Activated T-cell treated with anti-CD3 and anti-CD28 coated beads, Interleukin-2, amount 50 U/mL, for 4 hours (primary cell): Measurements from ENCODE around the gene SRPRB. TPM values are rescaled to one million over a fixed set of nuclear protein-coding genes. Genes with fewer than 3 reads are reported as not detected.

Experiments used
- ATAC-seq, 2 donors: fragments of 200-7000 bp; cut with Tn5 transposase; one replicate each; pipeline ENCODE4 v1.10.0; 2021
- DNase-seq: peaks from one replicate; pipeline ENCODE4 v3.0.0-alpha.2; 2020
- H3K27me3 Mint-ChIP-seq: one replicate; pipeline ENCODE4 v1.8.0; 2021; ENCODE audit warnings: low read depth, mixed read lengths
- H3K36me3 Mint-ChIP-seq: one replicate; pipeline ENCODE4 v1.8.0; 2022; ENCODE audit warnings: mixed read lengths; ENCODE audit not compliant: insufficient read depth
- H3K4me1 Mint-ChIP-seq: one replicate; pipeline ENCODE4 v1.8.0; 2021; ENCODE audit warnings: low read depth, mixed read lengths
- H3K4me3 Mint-ChIP-seq: one replicate; pipeline ENCODE4 v1.8.0; 2021; ENCODE audit warnings: mild to moderate bottlenecking, moderate library complexity, mixed read lengths
- H3K9me3 Mint-ChIP-seq: one replicate; pipeline ENCODE4 v1.8.0; 2021; ENCODE audit warnings: mixed read lengths
- total RNA-seq, 3 donors: library from RNA; stranded (reverse); gene quantifications; one replicate each; pipeline ENCODE4 v1.2.1, GENCODE V29; 2021

The SRPRB gene
- total RNA-seq, 3 donors from 2014 or later = 156 to 169 (median 166) TPM

DNA sequence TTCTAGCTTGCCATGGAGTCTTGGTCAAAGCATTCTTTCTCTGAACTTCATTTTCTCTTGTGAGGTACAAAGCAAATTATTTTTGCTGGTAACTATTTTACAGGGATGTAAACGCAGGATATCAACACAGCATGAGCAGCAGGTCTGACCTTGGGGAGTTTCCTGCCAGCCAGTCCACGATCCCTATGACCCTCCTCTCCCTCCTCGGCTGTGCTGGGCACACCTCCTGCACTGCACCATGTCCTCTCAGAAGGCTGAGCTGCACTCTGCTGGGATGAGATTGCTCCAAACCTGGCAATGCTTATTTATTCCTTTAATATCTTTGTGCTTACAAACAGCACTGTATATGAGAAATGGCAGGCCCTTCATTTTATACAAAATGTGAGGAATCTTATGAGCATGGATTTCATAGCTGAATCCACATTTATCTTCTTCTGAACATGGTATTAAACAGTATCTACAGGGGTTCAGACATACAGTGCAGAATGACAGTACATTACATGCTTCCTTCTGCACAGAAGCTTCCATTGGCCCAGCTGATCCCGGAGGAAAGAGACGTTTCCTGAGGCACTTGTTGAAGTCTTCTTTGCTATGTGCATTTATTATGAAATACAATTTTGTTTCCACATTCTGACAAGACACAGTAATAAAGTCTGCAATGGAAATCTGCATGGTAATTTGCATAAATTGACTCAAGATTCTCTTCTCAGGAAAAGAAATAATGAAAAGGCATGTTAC, 48.8 kb downstream of the SRPRB start:
- Mint-ChIP-seq H3K27me3 (no peaks in the 10 kb centered on the region), H3K9me3 (no peaks in the 10 kb centered on the region), H3K4me3 (no peak overlapping the region), H3K36me3 (no peaks in the 10 kb centered on the region), H3K4me1 (peaks cover 2% of the 10 kb centered on the region)
- no peak for ATAC-seq
- no peak for DNase-seq

DNA sequence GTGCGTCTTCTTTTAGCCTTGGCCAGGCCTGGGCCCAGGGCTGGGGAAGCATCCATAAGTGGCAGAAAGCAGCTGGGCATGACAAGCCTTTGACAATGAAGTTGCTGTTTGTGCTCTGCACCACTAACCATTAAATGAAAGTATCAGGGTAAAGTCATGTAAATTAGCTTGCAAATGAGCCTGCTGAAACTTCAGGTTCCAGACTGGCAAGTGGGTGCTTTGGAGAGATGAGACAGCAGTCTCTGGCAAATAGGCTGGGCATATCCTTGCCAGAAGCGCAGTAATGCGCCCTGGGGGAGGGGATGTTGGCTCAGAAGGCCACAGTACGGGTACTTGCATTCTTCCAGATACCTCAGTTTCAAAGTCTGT, 49.4 kb downstream of the SRPRB start:
- H3K9me3 Mint-ChIP-seq = no peaks in the 10 kb centered on the region

DNA sequence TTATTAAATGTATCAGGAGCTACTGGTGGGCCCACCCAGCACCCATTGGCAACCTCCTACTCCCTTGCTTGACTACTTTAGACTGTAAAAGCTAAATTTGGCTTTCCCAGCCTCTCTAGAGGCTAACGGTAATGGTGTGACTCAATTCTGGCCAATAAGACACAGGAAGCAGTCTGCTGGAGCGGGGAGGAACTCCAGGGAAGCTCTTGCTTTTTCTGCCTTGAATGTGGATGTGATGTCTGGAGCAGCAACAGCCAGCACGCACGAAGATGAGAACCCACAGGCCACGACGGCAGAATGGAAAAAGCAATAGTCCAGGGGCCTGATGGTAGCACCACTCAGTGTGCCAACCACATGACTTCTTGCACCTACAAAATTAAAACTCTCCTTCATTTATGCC, 50.2 kb downstream of the SRPRB start:
- DNase-seq (no peak), ATAC-seq (no peak)
- peaks cover 2% of the 10 kb centered on the region for H3K4me1 Mint-ChIP-seq
- H3K36me3 Mint-ChIP-seq = no peaks in the 10 kb centered on the region
- H3K27me3 Mint-ChIP-seq = no peaks in the 10 kb centered on the region
- no peak overlapping the region for H3K4me3 Mint-ChIP-seq
- no peaks in the 10 kb centered on the region for H3K9me3 Mint-ChIP-seq

More for the DNA sequence above, 49.4 kb downstream of the SRPRB start:
- H3K27me3 Mint-ChIP-seq = no peaks in the 10 kb centered on the region
- H3K4me1 Mint-ChIP-seq = peaks cover 2% of the 10 kb centered on the region
- H3K4me3 Mint-ChIP-seq = no peak overlapping the region
- ATAC-seq (no peak), DNase-seq (no peak)
- no peaks in the 10 kb centered on the region for H3K36me3 Mint-ChIP-seq

DNA sequence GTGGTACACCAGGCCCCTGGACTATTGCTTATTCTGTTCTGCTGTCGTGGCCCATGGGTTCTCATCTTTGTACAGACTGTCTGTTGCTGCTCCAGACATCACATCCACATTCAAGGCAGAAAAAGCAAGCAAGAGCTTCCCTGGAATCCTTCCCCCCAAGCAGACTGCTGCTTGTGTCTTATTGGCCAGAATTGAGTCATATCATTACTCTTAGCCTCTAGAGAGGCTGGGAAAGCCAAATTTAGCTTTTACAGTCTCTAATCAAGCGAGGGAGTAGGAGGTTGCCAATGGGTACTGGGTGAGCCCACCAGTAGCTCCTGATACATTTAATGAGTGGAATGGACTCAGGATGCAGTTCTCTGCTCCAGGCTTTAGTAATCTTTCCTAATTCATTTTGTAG, 50.7 kb downstream of the SRPRB start:
- no peaks in the 10 kb centered on the region for H3K36me3 Mint-ChIP-seq
- no peaks in the 10 kb centered on the region for H3K27me3 Mint-ChIP-seq
- H3K4me3 Mint-ChIP-seq = no peak overlapping the region
- no peak for ATAC-seq
- no peak for DNase-seq
- no peaks in the 10 kb centered on the region for H3K9me3 Mint-ChIP-seq
- H3K4me1 Mint-ChIP-seq = no peaks in the 10 kb centered on the region

DNA sequence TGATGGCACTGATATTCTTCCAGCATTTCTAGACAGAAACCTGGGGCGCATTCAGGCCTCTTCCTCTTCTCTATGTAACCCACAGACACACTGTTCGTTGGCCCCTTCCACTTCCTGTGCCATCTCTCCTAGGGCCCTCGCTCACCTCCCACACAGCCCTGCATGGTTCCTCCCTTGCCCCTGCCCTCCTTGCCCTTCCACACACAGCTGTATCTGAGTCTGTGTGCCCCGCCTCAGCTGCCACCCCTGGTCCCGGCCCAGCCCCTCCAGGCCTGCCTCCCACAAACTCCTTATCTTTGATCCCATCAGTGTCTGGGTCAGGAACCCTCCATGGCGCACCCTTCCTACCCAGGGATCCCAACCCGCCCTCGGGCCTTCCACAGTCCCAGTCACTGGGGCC, 52.2 kb downstream of the SRPRB start:
- Mint-ChIP-seq H3K9me3 (no peaks in the 10 kb centered on the region), H3K4me1 (no peaks in the 10 kb centered on the region), H3K4me3 (no peak overlapping the region), H3K36me3 (no peaks in the 10 kb centered on the region), H3K27me3 (no peaks in the 10 kb centered on the region)
- ATAC-seq (no peak), DNase-seq (no peak)

DNA sequence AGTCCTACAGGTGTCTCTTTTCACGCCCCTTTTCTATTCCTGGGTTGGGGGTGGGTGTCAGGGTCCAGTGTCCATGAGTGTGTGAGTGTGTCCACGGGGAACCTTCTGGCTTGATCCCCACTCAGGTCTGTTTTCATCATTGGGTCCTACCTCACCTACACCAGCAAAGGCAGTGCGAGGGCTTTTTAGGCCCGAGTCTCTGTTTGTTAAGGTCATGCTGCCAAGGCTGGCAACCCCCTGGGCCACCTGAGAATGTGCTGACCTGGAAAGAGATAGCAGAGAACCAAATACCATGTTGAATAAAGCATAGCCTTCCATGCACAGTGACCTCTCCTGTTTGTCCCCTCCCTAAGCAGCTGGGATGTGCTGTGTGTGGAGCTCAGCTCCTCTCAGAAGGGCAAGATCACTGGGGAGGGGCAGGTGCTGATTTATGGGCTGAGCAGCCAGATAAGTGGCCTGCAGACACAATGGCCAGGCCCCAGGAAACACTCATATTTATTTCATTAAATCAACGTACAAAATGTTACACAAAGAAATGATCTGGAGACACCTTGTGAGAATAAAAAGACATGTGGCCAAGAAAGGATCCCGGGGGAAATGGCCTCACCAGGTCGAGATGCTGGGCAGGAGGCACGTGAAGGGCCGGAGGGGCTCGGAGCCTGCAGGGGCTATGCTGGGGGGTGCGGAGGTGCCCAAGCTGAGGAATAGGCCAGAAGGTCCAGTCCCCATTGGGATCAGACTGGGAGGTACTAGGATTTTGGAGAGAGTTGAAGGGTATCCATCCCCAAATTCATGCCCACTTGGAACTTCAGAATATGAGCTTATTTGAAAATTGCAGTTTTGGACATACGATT, 54.0 kb downstream of the SRPRB start:
- H3K4me3 Mint-ChIP-seq = no peak overlapping the region
- no peaks in the 10 kb centered on the region for H3K36me3 Mint-ChIP-seq
- no peaks in the 10 kb centered on the region for H3K27me3 Mint-ChIP-seq
- ATAC-seq = no peak
- no peaks in the 10 kb centered on the region for H3K4me1 Mint-ChIP-seq
- no peaks in the 10 kb centered on the region for H3K9me3 Mint-ChIP-seq
- no peak for DNase-seq

DNA sequence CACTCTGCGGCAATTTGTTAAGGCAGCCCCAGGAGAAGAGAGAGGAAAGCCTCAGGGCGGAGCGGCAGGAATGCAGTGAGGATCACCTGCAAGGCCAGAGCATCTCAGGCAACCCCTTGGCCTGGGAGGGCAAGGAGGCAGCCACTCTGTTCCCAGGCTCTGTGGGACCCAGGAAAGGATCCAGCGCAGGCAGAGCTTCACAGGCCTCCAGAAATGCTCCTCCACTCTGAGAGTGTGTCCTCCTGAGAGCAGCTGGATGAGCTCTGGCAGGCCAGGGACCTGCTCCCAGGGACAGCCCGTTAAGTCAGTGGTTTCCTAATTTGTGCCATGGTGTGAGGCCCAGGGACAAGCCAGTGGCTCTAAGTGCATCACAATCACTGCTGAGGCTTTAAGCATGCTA, 54.9 kb downstream of the SRPRB start:
- Mint-ChIP-seq H3K27me3 (no peaks in the 10 kb centered on the region), H3K9me3 (no peaks in the 10 kb centered on the region), H3K4me3 (no peak overlapping the region), H3K4me1 (no peaks in the 10 kb centered on the region), H3K36me3 (no peaks in the 10 kb centered on the region)
- ATAC-seq (no peak), DNase-seq (no peak)

DNA sequence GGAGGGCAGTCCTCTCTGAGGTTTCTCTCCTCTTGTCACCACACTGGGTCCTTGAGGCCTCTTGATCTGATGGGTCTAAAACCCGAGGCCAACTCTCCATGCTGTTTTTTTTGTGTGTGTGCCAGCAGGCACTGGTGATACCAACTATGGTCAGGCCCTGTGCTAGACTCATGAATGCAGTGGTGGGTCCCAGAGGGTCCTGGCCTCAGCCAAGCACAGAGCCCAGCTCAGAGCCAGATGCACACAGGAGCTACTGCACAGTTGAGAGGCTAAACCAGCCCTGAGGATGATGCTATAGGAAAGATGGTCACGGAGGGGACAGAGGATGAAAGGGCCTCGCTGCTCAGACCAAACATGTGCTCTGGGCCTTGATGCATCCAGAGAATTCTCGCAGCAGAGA, 56.5 kb downstream of the SRPRB start:
- Mint-ChIP-seq H3K4me1 (no peaks in the 10 kb centered on the region), H3K4me3 (no peak overlapping the region), H3K27me3 (peaks cover 6% of the 10 kb centered on the region), H3K9me3 (no peaks in the 10 kb centered on the region), H3K36me3 (no peaks in the 10 kb centered on the region)
- ATAC-seq = no peak
- DNase-seq = no peak

DNA sequence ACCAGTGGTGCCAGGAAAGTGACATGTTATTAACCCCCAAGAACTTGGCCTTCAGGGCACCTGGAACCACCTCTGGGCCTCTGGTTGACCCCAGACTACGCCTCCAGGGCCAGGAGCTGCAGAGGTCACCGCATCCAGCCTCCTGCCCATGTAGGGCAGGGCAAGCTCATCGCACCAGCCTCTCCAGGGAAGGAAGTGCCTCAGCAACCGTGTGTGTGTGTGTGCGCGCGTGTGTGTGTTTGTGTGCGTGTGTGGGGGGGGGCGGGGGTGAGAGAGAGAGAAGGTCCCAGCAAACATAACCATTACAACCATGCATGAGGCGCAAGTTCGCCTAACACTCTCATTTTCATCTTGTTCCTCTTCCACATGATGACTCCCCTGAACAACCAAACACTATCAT, 58.3 kb downstream of the SRPRB start:
- no peaks in the 10 kb centered on the region for H3K36me3 Mint-ChIP-seq
- H3K27me3 Mint-ChIP-seq = peaks cover 11% of the 10 kb centered on the region
- H3K4me3 Mint-ChIP-seq = no peak overlapping the region
- ATAC-seq = no peak
- H3K9me3 Mint-ChIP-seq = no peaks in the 10 kb centered on the region
- DNase-seq = no peak
- H3K4me1 Mint-ChIP-seq = no peaks in the 10 kb centered on the region

DNA sequence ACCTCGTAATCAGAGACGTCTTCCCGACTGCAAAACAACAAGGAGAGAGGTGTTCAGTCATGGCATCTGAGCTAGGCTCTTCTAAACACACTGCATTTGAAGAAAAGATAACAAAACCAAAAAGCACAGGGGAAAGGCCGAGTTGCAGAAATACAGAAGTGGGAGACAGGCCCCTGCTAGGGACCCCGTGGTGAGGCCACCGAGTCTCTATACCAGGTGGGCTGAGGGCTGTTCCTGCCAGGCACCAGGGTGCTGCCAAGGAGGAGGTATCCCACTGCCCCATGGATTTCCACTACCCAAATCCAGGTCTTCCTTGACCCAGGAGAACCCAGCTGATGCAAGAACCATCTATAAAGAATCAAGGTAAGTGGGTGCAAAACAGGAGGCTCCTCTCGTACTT, 59.0 kb downstream of the SRPRB start:
- DNase-seq (no peak), ATAC-seq (no peak)
- peaks cover 11% of the 10 kb centered on the region for H3K27me3 Mint-ChIP-seq
- no peaks in the 10 kb centered on the region for H3K9me3 Mint-ChIP-seq
- H3K4me1 Mint-ChIP-seq = no peaks in the 10 kb centered on the region
- H3K4me3 Mint-ChIP-seq = no peak overlapping the region
- no peaks in the 10 kb centered on the region for H3K36me3 Mint-ChIP-seq

DNA sequence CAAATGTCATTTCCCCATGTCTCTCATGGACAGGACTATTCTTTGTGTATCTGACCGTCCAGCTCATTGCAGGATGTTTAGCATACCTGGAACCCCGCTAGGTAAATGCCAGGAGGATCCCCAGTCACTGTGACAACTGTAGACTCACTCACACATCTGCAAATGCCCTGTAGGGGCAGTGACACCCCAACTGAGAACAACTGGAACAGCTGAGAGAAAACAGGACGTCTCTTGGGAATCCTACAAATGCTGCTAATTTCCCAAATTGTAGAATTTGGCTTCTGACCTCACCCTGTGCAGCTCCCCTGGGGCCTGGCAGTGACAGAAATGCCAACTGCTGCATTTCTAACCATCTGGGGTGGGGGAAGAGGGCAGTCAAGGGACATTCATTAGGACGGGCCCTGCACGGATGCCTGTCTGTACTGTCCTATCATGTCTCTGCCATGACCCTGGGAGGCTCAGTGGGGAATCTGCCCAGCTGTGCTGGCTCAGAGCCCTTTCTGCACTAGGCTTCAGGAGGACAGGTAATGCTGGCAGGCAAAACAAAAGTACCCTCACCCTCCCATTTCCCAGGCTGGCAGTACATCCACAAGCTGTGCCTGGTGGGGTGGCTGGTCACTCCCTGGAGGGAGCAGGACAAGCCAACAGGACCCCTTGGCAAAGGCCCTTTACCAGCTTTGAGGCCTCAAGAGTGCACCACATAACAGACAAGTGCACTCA, 59.7 kb downstream of the SRPRB start:
- Mint-ChIP-seq H3K27me3 (peaks cover 13% of the 10 kb centered on the region), H3K36me3 (no peaks in the 10 kb centered on the region), H3K9me3 (no peaks in the 10 kb centered on the region), H3K4me3 (no peak overlapping the region), H3K4me1 (no peaks in the 10 kb centered on the region)
- no peak for ATAC-seq
- no peak for DNase-seq

DNA sequence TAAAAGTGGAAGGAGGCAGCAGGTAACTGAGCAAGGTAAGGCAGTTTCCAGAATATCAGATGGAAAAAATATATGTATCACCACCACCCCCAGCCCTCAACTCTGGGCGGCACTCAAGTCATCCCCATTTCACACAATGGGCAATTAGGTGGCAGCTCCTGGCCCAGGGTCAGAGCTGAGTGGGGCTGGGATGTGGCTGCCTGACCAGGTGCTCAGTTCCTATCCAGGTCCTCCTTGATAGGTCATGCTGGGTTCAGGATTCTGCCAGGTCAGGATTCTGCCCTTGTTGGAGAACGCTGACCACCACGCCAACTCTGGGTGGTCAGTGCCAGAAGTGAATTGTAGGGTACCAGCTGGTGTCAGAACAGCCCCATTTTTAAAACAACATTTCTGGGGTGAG, 60.5 kb downstream of the SRPRB start:
- H3K36me3 Mint-ChIP-seq = no peaks in the 10 kb centered on the region
- DNase-seq (no peak), ATAC-seq (no peak)
- H3K9me3 Mint-ChIP-seq = no peaks in the 10 kb centered on the region
- H3K27me3 Mint-ChIP-seq = peaks cover 13% of the 10 kb centered on the region
- no peak overlapping the region for H3K4me3 Mint-ChIP-seq
- no peaks in the 10 kb centered on the region for H3K4me1 Mint-ChIP-seq

DNA sequence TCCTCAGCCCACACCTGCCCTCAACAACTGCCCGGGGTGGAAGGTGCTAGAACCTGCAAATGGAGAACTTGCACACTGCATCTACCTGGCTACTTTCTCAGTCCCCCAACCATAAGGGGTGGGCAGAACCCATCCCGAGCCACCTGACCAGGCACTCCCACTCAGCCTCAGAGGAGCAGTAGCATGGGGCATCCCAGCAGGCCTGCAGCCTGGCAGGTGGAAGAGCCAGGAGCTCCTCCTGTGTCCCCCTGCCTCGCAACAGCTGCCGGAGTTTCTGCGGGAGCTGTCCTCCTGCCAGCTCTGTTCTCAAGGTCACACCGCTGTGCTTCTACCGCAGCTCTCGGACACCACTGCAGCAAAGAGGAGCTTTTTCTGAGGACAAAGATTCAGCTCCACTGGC, 62.6 kb downstream of the SRPRB start:
- Mint-ChIP-seq H3K36me3 (no peaks in the 10 kb centered on the region), H3K27me3 (peaks cover 13% of the 10 kb centered on the region), H3K4me1 (no peaks in the 10 kb centered on the region), H3K4me3 (no peak overlapping the region), H3K9me3 (no peaks in the 10 kb centered on the region)
- DNase-seq = no peak
- ATAC-seq = no peak

DNA sequence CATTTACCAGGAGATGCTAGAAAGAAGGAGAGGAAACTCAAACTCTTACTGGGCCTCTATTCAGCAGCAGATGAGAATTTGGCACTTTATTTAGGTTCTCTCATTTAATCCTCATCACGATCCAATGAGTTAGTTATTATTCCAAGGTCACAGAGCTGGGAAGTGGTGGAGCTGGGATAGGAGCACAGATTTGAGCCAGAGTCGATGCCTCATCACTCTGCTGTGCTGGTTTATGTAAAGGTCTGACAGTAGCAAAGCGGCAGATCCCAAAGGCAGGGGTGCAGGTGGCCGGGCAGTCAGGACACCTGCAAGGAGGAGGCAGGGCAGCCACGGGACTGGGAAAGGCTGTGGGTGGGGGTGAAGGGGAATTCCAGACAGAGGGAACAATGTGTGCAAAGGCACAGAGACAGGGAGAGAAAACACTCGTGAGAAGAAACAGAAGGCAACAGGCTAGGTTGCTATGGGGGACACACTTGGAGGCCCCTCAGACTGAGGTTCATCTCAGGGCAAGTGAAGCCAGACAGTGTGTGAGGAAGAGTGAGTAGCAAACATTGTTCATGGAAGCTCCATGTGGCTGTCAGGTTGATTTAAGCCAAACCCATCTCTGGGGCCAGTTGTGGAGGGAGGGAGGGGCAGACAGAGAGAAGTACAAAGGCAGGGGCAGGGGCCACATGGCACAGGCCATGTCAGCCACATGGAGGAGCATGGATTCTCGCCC, 63.3 kb downstream of the SRPRB start:
- H3K9me3 Mint-ChIP-seq = no peaks in the 10 kb centered on the region
- H3K4me1 Mint-ChIP-seq = no peaks in the 10 kb centered on the region
- no peak overlapping the region for H3K4me3 Mint-ChIP-seq

More for the DNA sequence above, 63.3 kb downstream of the SRPRB start:
- ATAC-seq = no peak
- no peak for DNase-seq
- Mint-ChIP-seq H3K27me3 (peaks cover 13% of the 10 kb centered on the region), H3K36me3 (no peaks in the 10 kb centered on the region)
